ENCODE data around the gene DENND1A.

DNA sequence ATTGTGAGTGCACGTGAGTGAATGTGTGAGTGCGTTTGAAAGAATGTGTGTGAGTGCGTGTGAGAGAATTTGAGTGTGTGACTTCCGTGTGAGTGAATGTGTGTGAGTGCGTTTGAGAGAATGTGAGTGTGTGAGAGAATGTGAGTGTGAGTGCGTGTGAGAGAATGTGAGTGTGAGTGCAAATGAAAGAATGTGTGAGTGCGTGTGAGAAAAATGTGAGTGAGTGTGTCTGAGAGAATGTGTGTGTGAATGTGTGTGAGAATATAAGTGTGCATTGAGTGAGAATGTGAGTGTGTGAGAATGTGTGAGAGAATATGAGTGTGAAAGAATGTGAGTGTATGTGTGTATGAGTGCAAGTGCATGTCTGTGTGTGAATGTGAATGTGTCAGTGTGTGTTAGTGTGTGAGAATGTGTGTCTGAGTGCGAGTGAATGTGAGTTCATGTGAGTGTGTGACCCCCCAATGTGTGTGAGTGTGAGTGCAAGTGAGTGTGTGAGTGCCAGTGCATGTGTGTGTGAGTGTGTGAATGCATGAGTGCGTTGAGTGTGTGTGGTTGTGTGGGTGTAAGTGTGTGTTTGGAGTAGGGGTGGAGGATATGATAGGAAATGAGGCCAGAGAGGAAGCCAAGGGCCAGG, 43.8 kb upstream of the DENND1A start:
- TF ChIP-seq, protein P1, sequence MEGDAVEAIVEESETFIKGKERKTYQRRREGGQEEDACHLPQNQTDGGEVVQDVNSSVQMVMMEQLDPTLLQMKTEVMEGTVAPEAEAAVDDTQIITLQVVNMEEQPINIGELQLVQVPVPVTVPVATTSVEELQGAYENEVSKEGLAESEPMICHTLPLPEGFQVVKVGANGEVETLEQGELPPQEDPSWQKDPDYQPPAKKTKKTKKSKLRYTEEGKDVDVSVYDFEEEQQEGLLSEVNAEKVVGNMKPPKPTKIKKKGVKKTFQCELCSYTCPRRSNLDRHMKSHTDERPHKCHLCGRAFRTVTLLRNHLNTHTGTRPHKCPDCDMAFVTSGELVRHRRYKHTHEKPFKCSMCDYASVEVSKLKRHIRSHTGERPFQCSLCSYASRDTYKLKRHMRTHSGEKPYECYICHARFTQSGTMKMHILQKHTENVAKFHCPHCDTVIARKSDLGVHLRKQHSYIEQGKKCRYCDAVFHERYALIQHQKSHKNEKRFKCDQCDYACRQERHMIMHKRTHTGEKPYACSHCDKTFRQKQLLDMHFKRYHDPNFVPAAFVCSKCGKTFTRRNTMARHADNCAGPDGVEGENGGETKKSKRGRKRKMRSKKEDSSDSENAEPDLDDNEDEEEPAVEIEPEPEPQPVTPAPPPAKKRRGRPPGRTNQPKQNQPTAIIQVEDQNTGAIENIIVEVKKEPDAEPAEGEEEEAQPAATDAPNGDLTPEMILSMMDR (IDR thresholded peaks at IDR 0.05) = no peak
- no peak for TF ChIP-seq POLR2A (IDR thresholded peaks at IDR 0.05)
